Breast epithelium (tissue), 4 donors: Measurements from ENCODE around the gene SRMS. TPM values are rescaled to one million over a fixed set of nuclear protein-coding genes. Genes with fewer than 3 reads are reported as not detected.

Experiments used
- DNase-seq, 2 donors: peaks; one replicate each; pipeline ENCODE4 v3.0.0-alpha.2; 2019; ENCODE audit warnings: low spot score in 2 of 2
- H3K27ac ChIP-seq, 2 donors: fragments of 200-600 bp; sonication (generic) in 1 of 2; one replicate each; pipeline ENCODE4 v1.5.1; 2016 to 2019; ENCODE audit warnings: mild to moderate bottlenecking in 1 of 2
- H3K27me3 ChIP-seq, 2 donors: fragments of 200-600 bp; sonication (generic) in 1 of 2; one replicate each; pipeline versions ENCODE4 v1.5.1 to v1.6.0; 2017 to 2019; ENCODE audit warnings: control low read depth in 1 of 2, mild to moderate bottlenecking in 1 of 2
- H3K36me3 ChIP-seq: fragments of 200-600 bp; one replicate; pipeline ENCODE4 v1.5.1; 2019
- H3K4me1 ChIP-seq, 2 donors: fragments of 200-600 bp; sonication (generic); one replicate each; pipeline ENCODE4 v1.5.1; 2016 to 2019; ENCODE audit warnings: control low read depth in 1 of 2
- H3K4me3 ChIP-seq, 3 donors: fragments of 200-600 bp; sonication (generic); 1 replicate in 2 of 3; 2 replicates in 1 of 3; pipeline ENCODE4 v1.5.1; 2016 to 2019; ENCODE audit warnings: mild to moderate bottlenecking in 3 of 3, moderate library complexity in 2 of 3
- H3K9me3 ChIP-seq, 2 donors: fragments of 200-600 bp; sonication (generic) in 1 of 2; one replicate each; pipeline ENCODE4 v1.5.1; 2016 to 2019; ENCODE audit warnings: control low read depth in 1 of 2
- POLR2A ChIP-seq: fragments of 450-650 bp; IDR thresholded peaks from one replicate; pipeline ENCODE4 v1.6.1; 2016; ENCODE audit warnings: antibody characterized with exemption, mild to moderate bottlenecking, moderate library complexity
- POLR2AphosphoS5 ChIP-seq, 3 donors: sonication (generic); formaldehyde crosslinking; IDR thresholded peaks; one replicate each; pipeline ENCODE4 v1.6.1; 2017; ENCODE audit warnings: antibody characterized with exemption in 3 of 3
- intact Hi-C: fragments of 100-400 bp; cut with DNase I; formaldehyde crosslinking; loops from one replicate; pipeline ENCODE4 v1.15.1; 2023; ENCODE audit warnings: low total_unique reads
- total RNA-seq, 3 donors: library from RNA; depleted of rRNA; stranded (reverse); fragments of >200 nt; gene quantifications; one replicate each; pipeline ENCODE4 v1.1.0, GENCODE V29; 2016
- TF ChIP-seq, protein P1 (sequence below), 3 donors: fragments of 450-650 bp; IDR thresholded peaks; one replicate each; pipeline ENCODE4 v1.5.1; 2016 to 2017; ENCODE audit warnings: antibody characterized with exemption in 3 of 3, mild to moderate bottlenecking in 3 of 3, moderate library complexity in 3 of 3

SRMS gene
- total RNA-seq, 3 donors from 2014 or later, result 0.59 to 0.66 TPM; not detected in 1

DNA sequence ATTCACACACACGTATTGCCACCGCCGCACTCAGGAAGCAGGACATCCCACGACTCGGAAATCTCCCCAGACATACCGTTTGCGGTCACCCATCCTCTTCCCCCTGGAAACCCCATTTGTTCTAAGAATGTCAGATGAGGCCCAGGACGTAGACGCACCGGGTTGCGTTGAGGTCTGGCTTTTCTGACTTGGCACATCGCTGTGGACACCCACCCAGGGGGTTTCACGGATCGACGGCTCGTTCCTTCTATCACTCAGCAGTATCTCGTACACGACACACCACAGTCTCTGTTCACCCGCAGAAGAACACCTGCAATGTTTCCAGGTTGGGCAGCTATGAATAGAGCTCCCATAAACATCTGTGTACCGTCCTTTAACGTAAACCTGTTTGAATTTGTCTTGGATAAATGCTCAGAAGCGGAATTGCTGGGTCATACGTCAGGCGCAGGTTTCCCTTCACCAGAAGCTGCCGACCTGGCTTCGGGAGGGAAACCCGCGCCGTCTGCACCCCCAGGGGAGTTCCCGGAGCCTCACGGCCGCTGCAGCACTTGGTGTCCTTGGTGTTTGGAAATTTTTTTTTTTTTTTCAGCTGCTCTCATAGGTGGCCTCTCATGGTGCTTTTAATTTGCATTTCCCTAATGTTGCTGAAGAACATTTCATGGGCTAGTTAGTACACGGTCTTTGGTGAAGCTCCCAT lies 39.3 kb downstream of the SRMS start:
- H3K27ac ChIP-seq, result no peak overlapping the region
- H3K36me3 ChIP-seq, result no peaks in the 10 kb centered on the region
- H3K4me1 ChIP-seq, result no peaks in the 10 kb centered on the region
- H3K4me3 ChIP-seq, result no peak overlapping the region
- peaks cover 18 to 24% of the 10 kb centered on the region in 2 donors for H3K9me3 ChIP-seq
- H3K27me3 ChIP-seq, result peaks cover 0 to 38% of the 10 kb centered on the region in 2 donors
- no peak for DNase-seq
- intact Hi-C loops, result no loop called here
- TF ChIP-seq, protein P1, sequence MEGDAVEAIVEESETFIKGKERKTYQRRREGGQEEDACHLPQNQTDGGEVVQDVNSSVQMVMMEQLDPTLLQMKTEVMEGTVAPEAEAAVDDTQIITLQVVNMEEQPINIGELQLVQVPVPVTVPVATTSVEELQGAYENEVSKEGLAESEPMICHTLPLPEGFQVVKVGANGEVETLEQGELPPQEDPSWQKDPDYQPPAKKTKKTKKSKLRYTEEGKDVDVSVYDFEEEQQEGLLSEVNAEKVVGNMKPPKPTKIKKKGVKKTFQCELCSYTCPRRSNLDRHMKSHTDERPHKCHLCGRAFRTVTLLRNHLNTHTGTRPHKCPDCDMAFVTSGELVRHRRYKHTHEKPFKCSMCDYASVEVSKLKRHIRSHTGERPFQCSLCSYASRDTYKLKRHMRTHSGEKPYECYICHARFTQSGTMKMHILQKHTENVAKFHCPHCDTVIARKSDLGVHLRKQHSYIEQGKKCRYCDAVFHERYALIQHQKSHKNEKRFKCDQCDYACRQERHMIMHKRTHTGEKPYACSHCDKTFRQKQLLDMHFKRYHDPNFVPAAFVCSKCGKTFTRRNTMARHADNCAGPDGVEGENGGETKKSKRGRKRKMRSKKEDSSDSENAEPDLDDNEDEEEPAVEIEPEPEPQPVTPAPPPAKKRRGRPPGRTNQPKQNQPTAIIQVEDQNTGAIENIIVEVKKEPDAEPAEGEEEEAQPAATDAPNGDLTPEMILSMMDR (IDR thresholded peaks at IDR 0.05), result no peak
- TF ChIP-seq POLR2AphosphoS5 (IDR thresholded peaks at IDR 0.05), result no peak
- no peak for TF ChIP-seq POLR2A

DNA sequence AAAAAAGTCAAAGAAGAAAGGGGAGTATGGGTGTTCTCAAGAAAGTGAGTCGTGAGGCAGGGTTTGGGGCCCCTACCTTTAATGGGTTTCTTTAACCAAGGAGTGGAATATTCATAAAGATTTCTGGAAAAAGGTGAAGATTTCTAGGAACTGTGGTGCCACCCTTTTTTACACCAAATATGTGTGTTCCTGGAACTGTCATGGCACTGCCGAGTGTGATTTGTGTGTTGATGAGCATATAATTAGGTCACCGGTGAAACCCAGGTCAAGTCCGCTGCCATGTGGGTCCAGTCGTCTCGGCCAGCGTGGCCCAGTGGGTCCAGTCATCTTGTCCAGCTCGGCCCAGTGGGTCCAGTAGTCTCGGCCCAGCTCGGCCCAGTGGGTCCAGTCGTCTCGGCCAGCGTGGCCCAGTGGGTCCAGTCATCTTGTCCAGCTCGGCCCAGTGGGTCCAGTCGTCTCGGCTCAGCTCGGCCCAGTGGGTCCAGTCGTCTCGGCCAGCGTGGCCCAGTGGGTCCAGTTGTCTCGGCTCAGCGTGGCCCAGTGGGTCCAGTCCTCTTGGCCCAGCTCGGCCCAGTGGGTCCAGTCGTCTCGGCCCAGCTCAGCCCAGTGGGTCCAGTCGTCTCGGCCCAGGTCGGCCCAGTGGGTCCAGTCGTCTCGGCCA lies 40.3 kb downstream of the SRMS start:
- intact Hi-C loops, result no loop called here
- Histone ChIP-seq H3K4me3 (no peak overlapping the region), H3K9me3 (peaks cover 18 to 24% of the 10 kb centered on the region in 2 donors), H3K27me3 (peaks cover 0 to 47% of the 10 kb centered on the region in 2 donors), H3K36me3 (no peaks in the 10 kb centered on the region), H3K4me1 (no peaks in the 10 kb centered on the region), H3K27ac (no peak overlapping the region)
- TF ChIP-seq, protein P1 (IDR thresholded peaks at IDR 0.05), result no peak
- DNase-seq, result no peak

DNA sequence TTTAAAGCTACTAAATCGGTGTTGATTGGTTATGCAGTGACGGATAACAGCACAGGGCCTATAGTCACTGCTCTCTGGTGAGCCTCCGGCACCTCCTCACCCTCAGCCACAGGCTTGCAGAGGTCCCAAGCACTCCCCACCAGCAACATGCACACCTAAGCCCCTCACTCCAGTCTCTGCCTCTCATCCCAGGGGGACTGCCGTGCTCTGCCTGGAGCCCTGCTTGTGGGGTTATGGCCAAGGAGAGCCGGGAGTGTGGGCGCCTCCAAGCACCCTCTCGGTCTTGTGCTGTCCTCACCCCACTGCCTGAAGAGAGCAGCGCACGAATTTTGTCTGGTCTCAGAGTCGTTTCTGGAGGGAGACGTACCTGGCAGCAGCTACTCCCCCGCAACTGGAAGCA lies 41.8 kb downstream of the SRMS start:
- Histone ChIP-seq H3K36me3 (no peaks in the 10 kb centered on the region), H3K4me1 (no peaks in the 10 kb centered on the region), H3K27me3 (peaks cover 0 to 61% of the 10 kb centered on the region in 2 donors), H3K9me3 (peaks cover 18 to 24% of the 10 kb centered on the region in 2 donors), H3K4me3 (no peak overlapping the region), H3K27ac (no peak overlapping the region)
- TF ChIP-seq POLR2AphosphoS5 (IDR thresholded peaks at IDR 0.05), result no peak
- TF ChIP-seq POLR2A, result no peak
- TF ChIP-seq, protein P1 (IDR thresholded peaks at IDR 0.05), result no peak
- intact Hi-C loops, result no loop called here
- no peak for DNase-seq

DNA sequence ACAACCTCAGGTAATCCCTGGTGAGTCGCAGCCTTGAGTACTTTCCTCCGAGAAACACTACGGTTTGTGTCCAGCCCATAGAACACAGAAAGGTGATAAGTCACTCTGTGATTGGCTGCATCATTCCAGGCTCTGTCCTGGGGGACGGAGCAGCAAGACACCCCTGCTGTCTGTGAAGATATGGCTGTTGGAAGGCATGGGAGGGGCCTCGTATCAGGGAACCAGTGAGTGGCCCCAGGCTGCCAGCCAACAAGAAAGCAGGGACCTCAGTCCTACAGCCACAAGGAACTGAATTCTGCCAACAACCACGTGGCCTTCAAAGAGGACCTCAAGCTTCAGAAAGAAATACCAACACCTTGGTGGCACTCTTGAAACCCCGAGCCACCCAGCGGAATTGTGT lies 42.3 kb downstream of the SRMS start:
- Histone ChIP-seq H3K36me3 (no peaks in the 10 kb centered on the region), H3K4me3 (no peak overlapping the region), H3K27ac (no peak overlapping the region), H3K9me3 (peaks cover 18 to 24% of the 10 kb centered on the region in 2 donors), H3K27me3 (peaks cover 0 to 65% of the 10 kb centered on the region in 2 donors), H3K4me1 (no peaks in the 10 kb centered on the region)
- TF ChIP-seq, protein P1 (IDR thresholded peaks at IDR 0.05), result no peak
- no peak for TF ChIP-seq POLR2AphosphoS5 (IDR thresholded peaks at IDR 0.05)
- TF ChIP-seq POLR2A, result no peak
- DNase-seq, result no peak
- intact Hi-C loops, result no loop called here

DNA sequence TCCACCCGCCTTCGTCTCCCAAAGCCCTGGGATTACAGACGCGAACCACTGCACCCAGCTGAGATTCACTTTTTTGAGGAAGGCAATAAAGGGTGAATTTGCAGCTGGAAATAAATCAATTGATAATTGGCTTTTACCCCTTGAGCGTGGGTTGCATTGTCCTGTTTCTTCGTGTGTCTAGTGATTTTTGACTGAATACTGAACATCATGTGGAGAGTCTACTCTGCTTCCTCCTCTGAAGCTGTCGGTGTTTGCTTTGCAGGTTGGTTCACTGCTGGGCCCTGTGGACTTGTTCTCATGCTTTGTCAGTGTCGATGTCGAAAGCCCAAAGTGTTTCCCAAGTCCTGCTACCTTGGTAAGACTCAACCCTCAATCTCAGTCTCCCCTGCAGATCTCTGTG lies 42.9 kb downstream of the SRMS start:
- Histone ChIP-seq H3K4me1 (peaks cover 0 to under 1% of the 10 kb centered on the region in 2 donors), H3K9me3 (peaks cover 18 to 24% of the 10 kb centered on the region in 2 donors), H3K36me3 (no peaks in the 10 kb centered on the region), H3K27me3 (peaks cover 3 to 66% of the 10 kb centered on the region in 2 donors), H3K4me3 (no peak overlapping the region), H3K27ac (no peak overlapping the region)
- no peak for TF ChIP-seq POLR2AphosphoS5 (IDR thresholded peaks at IDR 0.05)
- TF ChIP-seq, protein P1 (IDR thresholded peaks at IDR 0.05), result no peak
- no peak for TF ChIP-seq POLR2A
- no peak for DNase-seq
- intact Hi-C loops, result no loop called here
